SK-N-SH (cell line): ENCODE results near the gene PRKCH.

Source experiments
- CHD2 ChIP-seq: fragments of 150-350 bp; IDR thresholded peaks from 2 replicates; pipeline ENCODE4 v1.6.1; 2018; ENCODE audit warnings: low read length; ENCODE audit not compliant: partially characterized antibody
- EP300 ChIP-seq, 2 experiments: IDR thresholded peaks; 2 replicates each; pipeline versions ENCODE4 v1.4.0 to v1.6.1; 2012; ENCODE audit warnings: borderline replicate concordance in 1 of 2, low read depth in 1 of 2, low read length in 1 of 2
- EZH2phosphoT487 ChIP-seq: fragments of 200-600 bp; sonication (generic); IDR thresholded peaks from 2 replicates; pipeline ENCODE4 v1.6.1; 2017; ENCODE audit warnings: low read depth, mixed run types, mild to moderate bottlenecking, antibody characterized with exemption, moderate library complexity, borderline replicate concordance
- GATA2 ChIP-seq: sonication (generic); formaldehyde crosslinking; IDR thresholded peaks from 2 replicates; pipeline ENCODE4 v1.5.0; 2020; ENCODE audit warnings: mild to moderate bottlenecking, missing genetic modification reagents
- JUND ChIP-seq: IDR thresholded peaks from 2 replicates; pipeline ENCODE4 v1.4.0; 2012
- MXI1 ChIP-seq: IDR thresholded peaks from 2 replicates; pipeline ENCODE4 v1.6.1; 2012; ENCODE audit warnings: mild to moderate bottlenecking, low read depth, low read length, improper control_type of control experiment
- SMC3 ChIP-seq: IDR thresholded peaks from 2 replicates; pipeline ENCODE4 v1.6.1; 2012; ENCODE audit warnings: low read depth, low read length, improper control_type of control experiment
- TEAD4 ChIP-seq: IDR thresholded peaks from 2 replicates; pipeline ENCODE4 v1.4.0; 2012; ENCODE audit warnings: mild to moderate bottlenecking, borderline replicate concordance; ENCODE audit not compliant: insufficient read depth
- TF ChIP-seq, protein P1 (sequence below): fragments of 200-600 bp; sonication (generic); IDR thresholded peaks from 2 replicates; pipeline ENCODE4 v1.6.1; 2017; ENCODE audit warnings: antibody characterized with exemption, mild to moderate bottlenecking, moderate library complexity
- TF ChIP-seq, protein P2 (sequence below): fragments of 150-350 bp; IDR thresholded peaks from 2 replicates; pipeline ENCODE4 v1.6.1; 2017; ENCODE audit warnings: antibody characterized with exemption, low read length, low read depth, borderline replicate concordance
- TF ChIP-seq, protein P3 (sequence below): IDR thresholded peaks from 2 replicates; pipeline ENCODE4 v1.6.1; 2012; ENCODE audit warnings: mild to moderate bottlenecking, low read depth, low read length, moderate library complexity

DNA sequence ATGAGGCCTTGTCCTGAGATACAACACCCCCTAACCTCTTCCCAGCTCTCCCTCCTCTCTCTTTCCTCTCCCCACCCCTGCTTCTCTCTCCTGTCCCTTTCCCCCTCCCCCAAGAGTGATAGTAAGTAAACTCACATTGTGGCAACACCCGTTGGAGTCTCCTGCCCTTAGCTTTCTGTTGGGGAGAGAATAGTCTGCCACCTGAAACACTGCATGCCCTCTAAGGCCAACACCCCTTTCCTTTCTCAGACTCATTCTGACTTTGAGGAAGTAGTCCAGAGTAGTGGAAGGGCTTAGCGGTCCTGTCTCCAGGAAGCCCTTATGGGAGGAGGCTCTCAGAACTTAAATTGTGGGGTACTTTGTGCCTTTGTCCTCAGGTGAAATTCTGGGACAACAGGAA lies 95.2 kb downstream of the PRKCH start:
- TF ChIP-seq, protein P1, sequence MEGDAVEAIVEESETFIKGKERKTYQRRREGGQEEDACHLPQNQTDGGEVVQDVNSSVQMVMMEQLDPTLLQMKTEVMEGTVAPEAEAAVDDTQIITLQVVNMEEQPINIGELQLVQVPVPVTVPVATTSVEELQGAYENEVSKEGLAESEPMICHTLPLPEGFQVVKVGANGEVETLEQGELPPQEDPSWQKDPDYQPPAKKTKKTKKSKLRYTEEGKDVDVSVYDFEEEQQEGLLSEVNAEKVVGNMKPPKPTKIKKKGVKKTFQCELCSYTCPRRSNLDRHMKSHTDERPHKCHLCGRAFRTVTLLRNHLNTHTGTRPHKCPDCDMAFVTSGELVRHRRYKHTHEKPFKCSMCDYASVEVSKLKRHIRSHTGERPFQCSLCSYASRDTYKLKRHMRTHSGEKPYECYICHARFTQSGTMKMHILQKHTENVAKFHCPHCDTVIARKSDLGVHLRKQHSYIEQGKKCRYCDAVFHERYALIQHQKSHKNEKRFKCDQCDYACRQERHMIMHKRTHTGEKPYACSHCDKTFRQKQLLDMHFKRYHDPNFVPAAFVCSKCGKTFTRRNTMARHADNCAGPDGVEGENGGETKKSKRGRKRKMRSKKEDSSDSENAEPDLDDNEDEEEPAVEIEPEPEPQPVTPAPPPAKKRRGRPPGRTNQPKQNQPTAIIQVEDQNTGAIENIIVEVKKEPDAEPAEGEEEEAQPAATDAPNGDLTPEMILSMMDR = no peak
- TF ChIP-seq CHD2 (no peak), EZH2phosphoT487 (no peak), GATA2 (CRISPR knock-in tag) (no peak), TEAD4 (no peak), JUND (no peak), EP300 (IDR thresholded peaks at IDR 0.05; ENCODE audit: borderline replicate concordance in 1 of 2, low read depth in 1 of 2, low read length in 1 of 2) (no peak), SMC3 (no peak), MXI1 (no peak)
- TF ChIP-seq, protein P2, sequence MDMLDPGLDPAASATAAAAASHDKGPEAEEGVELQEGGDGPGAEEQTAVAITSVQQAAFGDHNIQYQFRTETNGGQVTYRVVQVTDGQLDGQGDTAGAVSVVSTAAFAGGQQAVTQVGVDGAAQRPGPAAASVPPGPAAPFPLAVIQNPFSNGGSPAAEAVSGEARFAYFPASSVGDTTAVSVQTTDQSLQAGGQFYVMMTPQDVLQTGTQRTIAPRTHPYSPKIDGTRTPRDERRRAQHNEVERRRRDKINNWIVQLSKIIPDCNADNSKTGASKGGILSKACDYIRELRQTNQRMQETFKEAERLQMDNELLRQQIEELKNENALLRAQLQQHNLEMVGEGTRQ = no peak
- TF ChIP-seq, protein P3, sequence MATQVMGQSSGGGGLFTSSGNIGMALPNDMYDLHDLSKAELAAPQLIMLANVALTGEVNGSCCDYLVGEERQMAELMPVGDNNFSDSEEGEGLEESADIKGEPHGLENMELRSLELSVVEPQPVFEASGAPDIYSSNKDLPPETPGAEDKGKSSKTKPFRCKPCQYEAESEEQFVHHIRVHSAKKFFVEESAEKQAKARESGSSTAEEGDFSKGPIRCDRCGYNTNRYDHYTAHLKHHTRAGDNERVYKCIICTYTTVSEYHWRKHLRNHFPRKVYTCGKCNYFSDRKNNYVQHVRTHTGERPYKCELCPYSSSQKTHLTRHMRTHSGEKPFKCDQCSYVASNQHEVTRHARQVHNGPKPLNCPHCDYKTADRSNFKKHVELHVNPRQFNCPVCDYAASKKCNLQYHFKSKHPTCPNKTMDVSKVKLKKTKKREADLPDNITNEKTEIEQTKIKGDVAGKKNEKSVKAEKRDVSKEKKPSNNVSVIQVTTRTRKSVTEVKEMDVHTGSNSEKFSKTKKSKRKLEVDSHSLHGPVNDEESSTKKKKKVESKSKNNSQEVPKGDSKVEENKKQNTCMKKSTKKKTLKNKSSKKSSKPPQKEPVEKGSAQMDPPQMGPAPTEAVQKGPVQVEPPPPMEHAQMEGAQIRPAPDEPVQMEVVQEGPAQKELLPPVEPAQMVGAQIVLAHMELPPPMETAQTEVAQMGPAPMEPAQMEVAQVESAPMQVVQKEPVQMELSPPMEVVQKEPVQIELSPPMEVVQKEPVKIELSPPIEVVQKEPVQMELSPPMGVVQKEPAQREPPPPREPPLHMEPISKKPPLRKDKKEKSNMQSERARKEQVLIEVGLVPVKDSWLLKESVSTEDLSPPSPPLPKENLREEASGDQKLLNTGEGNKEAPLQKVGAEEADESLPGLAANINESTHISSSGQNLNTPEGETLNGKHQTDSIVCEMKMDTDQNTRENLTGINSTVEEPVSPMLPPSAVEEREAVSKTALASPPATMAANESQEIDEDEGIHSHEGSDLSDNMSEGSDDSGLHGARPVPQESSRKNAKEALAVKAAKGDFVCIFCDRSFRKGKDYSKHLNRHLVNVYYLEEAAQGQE = no peak
